ENCODE results near the gene SERAC1. TPM values are rescaled to one million over a fixed set of nuclear protein-coding genes. Genes with fewer than 3 reads are reported as not detected.

The SERAC1 gene
- total RNA-seq, 1 donor from 2014 or later, result 9.3 TPM

- Histone ChIP-seq H4K20me1 (ENCODE audit: insufficient read depth, low read length) (no peaks in the 10 kb centered on the region), H3K9ac (ENCODE audit: low read length) (no peak overlapping the region), H3K27ac (ENCODE audit: low read depth, low read length) (no peak overlapping the region), H2AFZ (ENCODE audit: low read depth, low read length) (no peak overlapping the region), H3K79me2 (ENCODE audit: insufficient read depth, low read length) (no peaks in the 10 kb centered on the region), H3K27me3 (ENCODE audit: insufficient read depth, low read length) (no peaks in the 10 kb centered on the region), H3K36me3 (ENCODE audit: insufficient read depth, low read length) (peaks cover 5% of the 10 kb centered on the region), H3K4me1 (ENCODE audit: insufficient read depth, low read length) (no peaks in the 10 kb centered on the region), H3K9me3 (ENCODE audit: insufficient read depth, low read depth, low read length) (no peaks in the 10 kb centered on the region), H3K4me3 (ENCODE audit: insufficient read depth, low read depth, low read length) (no peak overlapping the region), H3K4me2 (ENCODE audit: low read length) (no peak overlapping the region)
- no peaks in the 10 kb centered on the region for H3K27me3 Mint-ChIP-seq (ENCODE audit: low read depth, unreplicated experiment)
- no peak overlapping the region for H3K4me3 Mint-ChIP-seq (ENCODE audit: unreplicated experiment)
- no peak overlapping the region for H3K27ac Mint-ChIP-seq (ENCODE audit: unreplicated experiment)
- DNase-seq (ENCODE audit: low read depth), result no peak
- TF ChIP-seq EZH2 (IDR thresholded peaks at IDR 0.05; ENCODE audit: insufficient read depth, low read length), result no peak
- TF ChIP-seq CTCF (IDR thresholded peaks at IDR 0.05; ENCODE audit: insufficient read depth, low read depth, low read length), result no peak
- no peaks in the 10 kb centered on the region for H3K4me1 Mint-ChIP-seq (ENCODE audit: low read depth, unreplicated experiment)
- H3K36me3 Mint-ChIP-seq (ENCODE audit: low read depth, unreplicated experiment), result peaks cover 10% of the 10 kb centered on the region
- FAIRE-seq, result no peak
- H3K9me3 Mint-ChIP-seq (ENCODE audit: unreplicated experiment), result no peaks in the 10 kb centered on the region
Observed at GRCh38 chr6:158194487-158195280, 26.6 kb upstream of the SERAC1 start.

GRCh38 chr6:158191761-158192160 lies 23.7 kb upstream of the SERAC1 start:
- Mint-ChIP-seq H3K27ac (ENCODE audit: unreplicated experiment) (no peak overlapping the region), H3K4me1 (ENCODE audit: low read depth, unreplicated experiment) (no peaks in the 10 kb centered on the region)

GRCh38 chr6:158191032-158191431 lies 23.0 kb upstream of the SERAC1 start:
- DNase-seq (ENCODE audit: low read depth) (no peak), FAIRE-seq (no peak)
- no peak overlapping the region for H3K9ac ChIP-seq (ENCODE audit: low read length)
- no peak overlapping the region for H3K4me2 ChIP-seq (ENCODE audit: low read length)
- H3K79me2 ChIP-seq (ENCODE audit: insufficient read depth, low read length), result no peaks in the 10 kb centered on the region
- H3K27me3 Mint-ChIP-seq (ENCODE audit: low read depth, unreplicated experiment), result no peaks in the 10 kb centered on the region
- TF ChIP-seq CTCF (IDR thresholded peaks at IDR 0.05; ENCODE audit: insufficient read depth, low read depth, low read length), result no peak
- no peak for TF ChIP-seq EZH2 (IDR thresholded peaks at IDR 0.05; ENCODE audit: insufficient read depth, low read length)
- no peak overlapping the region for H3K4me3 Mint-ChIP-seq (ENCODE audit: unreplicated experiment)
- peaks cover 5% of the 10 kb centered on the region for H3K4me1 Mint-ChIP-seq (ENCODE audit: low read depth, unreplicated experiment)
- no peak overlapping the region for H3K27ac ChIP-seq (ENCODE audit: low read depth, low read length)
- H3K36me3 Mint-ChIP-seq (ENCODE audit: low read depth, unreplicated experiment), result peaks cover 17% of the 10 kb centered on the region
- peaks cover 6% of the 10 kb centered on the region for H3K4me1 ChIP-seq (ENCODE audit: insufficient read depth, low read length)
- H3K27me3 ChIP-seq (ENCODE audit: insufficient read depth, low read length), result no peaks in the 10 kb centered on the region
- H3K9me3 Mint-ChIP-seq (ENCODE audit: unreplicated experiment), result peaks cover 3% of the 10 kb centered on the region
- no peaks in the 10 kb centered on the region for H3K9me3 ChIP-seq (ENCODE audit: insufficient read depth, low read depth, low read length)
- H2AFZ ChIP-seq (ENCODE audit: low read depth, low read length), result no peak overlapping the region
- H4K20me1 ChIP-seq (ENCODE audit: insufficient read depth, low read length), result no peaks in the 10 kb centered on the region
- H3K4me3 ChIP-seq (ENCODE audit: insufficient read depth, low read depth, low read length), result no peak overlapping the region
- no peak overlapping the region for H3K27ac Mint-ChIP-seq (ENCODE audit: unreplicated experiment)
- H3K36me3 ChIP-seq (ENCODE audit: insufficient read depth, low read length), result peaks cover 8% of the 10 kb centered on the region

More at GRCh38 chr6:158191761-158192160, 23.7 kb upstream of the SERAC1 start:
- no peak for TF ChIP-seq EZH2 (IDR thresholded peaks at IDR 0.05; ENCODE audit: insufficient read depth, low read length)
- Mint-ChIP-seq H3K9me3 (ENCODE audit: unreplicated experiment) (no peaks in the 10 kb centered on the region), H3K4me3 (ENCODE audit: unreplicated experiment) (no peak overlapping the region), H3K27me3 (ENCODE audit: low read depth, unreplicated experiment) (no peaks in the 10 kb centered on the region), H3K36me3 (ENCODE audit: low read depth, unreplicated experiment) (peaks cover 15% of the 10 kb centered on the region)
- no peak overlapping the region for H3K9ac ChIP-seq (ENCODE audit: low read length)
- no peak overlapping the region for H3K27ac ChIP-seq (ENCODE audit: low read depth, low read length)
- FAIRE-seq, result no peak
- no peaks in the 10 kb centered on the region for H3K79me2 ChIP-seq (ENCODE audit: insufficient read depth, low read length)
- no peaks in the 10 kb centered on the region for H4K20me1 ChIP-seq (ENCODE audit: insufficient read depth, low read length)
- H3K4me1 ChIP-seq (ENCODE audit: insufficient read depth, low read length), result no peaks in the 10 kb centered on the region
- peaks cover 8% of the 10 kb centered on the region for H3K36me3 ChIP-seq (ENCODE audit: insufficient read depth, low read length)
- H2AFZ ChIP-seq (ENCODE audit: low read depth, low read length), result no peak overlapping the region
- no peaks in the 10 kb centered on the region for H3K9me3 ChIP-seq (ENCODE audit: insufficient read depth, low read depth, low read length)
- no peak overlapping the region for H3K4me2 ChIP-seq (ENCODE audit: low read length)
- DNase-seq (ENCODE audit: low read depth), result no peak
- no peak overlapping the region for H3K4me3 ChIP-seq (ENCODE audit: insufficient read depth, low read depth, low read length)
- H3K27me3 ChIP-seq (ENCODE audit: insufficient read depth, low read length), result no peaks in the 10 kb centered on the region

All from astrocyte (in vitro differentiated cells and primary cell).